ENCODE data around the gene THADA.
A peak's percentile ranks its signal among the peaks of the same experiment; 100 is the strongest.

Gene THADA

GRCh38 chr2:43486603-43487002 is 109.2 kb downstream of the THADA start:
- no peak overlapping the region for H3K4me3 ChIP-seq (ENCODE audit: low read depth, low read length)
- ChIA-PET POLR2A (no interaction called here), CTCF (interaction anchor here (0.8 kb wide), 1 partner anchor 630 kb away, joined by 4 read pairs; no protein-coding TSS in a partner anchor)
- H3K9me3 ChIP-seq (ENCODE audit: control insufficient read depth, insufficient read depth, low read depth, low read length): no peaks in the 10 kb centered on the region
- no peaks in the 10 kb centered on the region for H3K36me3 ChIP-seq (ENCODE audit: control insufficient read depth in 2 of 2, insufficient read depth in 1 of 2, low read length in 2 of 2)
- no peaks in the 10 kb centered on the region for H3K4me1 ChIP-seq (ENCODE audit: control insufficient read depth, insufficient read depth, low read length)
- no peak for TF ChIP-seq ZBTB20 (tag by site-specific recombination; IDR thresholded peaks at IDR 0.05)
- TF ChIP-seq RBAK (tag by site-specific recombination; IDR thresholded peaks at IDR 0.05): no peak
- TF ChIP-seq ZNF670 (tag by site-specific recombination; IDR thresholded peaks at IDR 0.05; ENCODE audit: low read depth): no peak
- TF ChIP-seq ZNF747 (tag by site-specific recombination; IDR thresholded peaks at IDR 0.05): no peak
- TF ChIP-seq OVOL3 (tag by site-specific recombination; IDR thresholded peaks at IDR 0.05): no peak
- TF ChIP-seq ZFHX2 (tag by site-specific recombination; conservative IDR thresholded peaks at IDR 0.05): no peak
- no peak for TF ChIP-seq ZNF248 (tag by site-specific recombination; IDR thresholded peaks at IDR 0.05)
- no peak for TF ChIP-seq ZFP3 (tag by site-specific recombination; IDR thresholded peaks at IDR 0.05; ENCODE audit: low read depth)
- TF ChIP-seq ZNF221 (tag by site-specific recombination; IDR thresholded peaks at IDR 0.05; ENCODE audit: borderline replicate concordance): no peak
- no peak for TF ChIP-seq ZNF341 (tag by site-specific recombination; IDR thresholded peaks at IDR 0.05; ENCODE audit: low read depth)
- TF ChIP-seq ZNF366 (tag by site-specific recombination; conservative IDR thresholded peaks at IDR 0.05): no peak
- TF ChIP-seq PRDM1 (tag by site-specific recombination; IDR thresholded peaks at IDR 0.05): no peak
- TF ChIP-seq ZNF792 (tag by site-specific recombination; IDR thresholded peaks at IDR 0.05): no peak
- TF ChIP-seq, protein P1, sequence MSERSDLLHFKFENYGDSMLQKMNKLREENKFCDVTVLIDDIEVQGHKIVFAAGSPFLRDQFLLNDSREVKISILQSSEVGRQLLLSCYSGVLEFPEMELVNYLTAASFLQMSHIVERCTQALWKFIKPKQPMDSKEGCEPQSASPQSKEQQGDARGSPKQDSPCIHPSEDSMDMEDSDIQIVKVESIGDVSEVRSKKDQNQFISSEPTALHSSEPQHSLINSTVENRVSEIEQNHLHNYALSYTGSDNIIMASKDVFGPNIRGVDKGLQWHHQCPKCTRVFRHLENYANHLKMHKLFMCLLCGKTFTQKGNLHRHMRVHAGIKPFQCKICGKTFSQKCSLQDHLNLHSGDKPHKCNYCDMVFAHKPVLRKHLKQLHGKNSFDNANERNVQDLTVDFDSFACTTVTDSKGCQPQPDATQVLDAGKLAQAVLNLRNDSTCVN (tag by site-specific recombination; optimal IDR thresholded peaks at IDR 0.05): no peak
- TF ChIP-seq ZSCAN23 (tag by site-specific recombination; IDR thresholded peaks at IDR 0.05): no peak
- TF ChIP-seq ZNF707 (tag by site-specific recombination; IDR thresholded peaks at IDR 0.05): no peak
- no peak for TF ChIP-seq ZBTB21 (tag by site-specific recombination; IDR thresholded peaks at IDR 0.05)
- no peak for TF ChIP-seq KLF9 (tag by site-specific recombination; IDR thresholded peaks at IDR 0.05; ENCODE audit: low read depth)
- H3K27ac ChIP-seq (ENCODE audit: extremely low read depth, low read depth, low read length): no peak overlapping the region

DNA sequence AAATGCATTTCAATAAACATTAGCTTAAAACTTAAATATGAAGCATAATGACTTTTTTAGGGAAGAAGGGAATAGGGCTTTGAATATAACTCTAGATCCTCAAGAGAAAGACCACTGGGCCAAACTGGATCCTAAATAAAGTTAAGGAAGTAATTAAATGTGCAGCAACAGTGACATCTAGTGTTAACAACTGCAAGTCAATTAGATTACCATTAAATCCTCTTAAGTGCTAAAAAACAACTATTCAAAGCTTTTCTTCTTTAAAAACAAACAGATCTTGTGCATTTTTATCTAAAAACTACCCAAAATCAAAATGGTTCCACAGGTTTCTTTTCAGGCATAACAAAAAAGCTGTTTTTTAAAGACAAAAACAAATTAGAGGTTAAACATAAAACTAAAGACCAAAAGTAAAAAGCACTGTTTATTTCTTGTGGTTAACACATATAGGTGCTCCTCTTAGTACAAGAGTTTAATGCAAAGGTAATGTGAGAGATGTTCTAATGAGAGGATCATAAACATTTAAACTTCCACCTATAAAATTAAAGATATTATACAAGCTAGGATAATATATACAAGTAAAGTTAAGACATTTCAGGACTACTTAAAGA is 111.4 kb downstream of the THADA start:
- CTCF ChIA-PET: interaction anchor here (0.6 to 3.5 kb wide), 56 partner anchors 8 to 665 kb away, joined by 3 to 38 read pairs (median 4); no protein-coding TSS in a partner anchor
- no peaks in the 10 kb centered on the region for H3K4me1 ChIP-seq (ENCODE audit: control insufficient read depth, insufficient read depth, low read length)
- POLR2A ChIA-PET: no interaction called here
- TF ChIP-seq, protein P2, sequence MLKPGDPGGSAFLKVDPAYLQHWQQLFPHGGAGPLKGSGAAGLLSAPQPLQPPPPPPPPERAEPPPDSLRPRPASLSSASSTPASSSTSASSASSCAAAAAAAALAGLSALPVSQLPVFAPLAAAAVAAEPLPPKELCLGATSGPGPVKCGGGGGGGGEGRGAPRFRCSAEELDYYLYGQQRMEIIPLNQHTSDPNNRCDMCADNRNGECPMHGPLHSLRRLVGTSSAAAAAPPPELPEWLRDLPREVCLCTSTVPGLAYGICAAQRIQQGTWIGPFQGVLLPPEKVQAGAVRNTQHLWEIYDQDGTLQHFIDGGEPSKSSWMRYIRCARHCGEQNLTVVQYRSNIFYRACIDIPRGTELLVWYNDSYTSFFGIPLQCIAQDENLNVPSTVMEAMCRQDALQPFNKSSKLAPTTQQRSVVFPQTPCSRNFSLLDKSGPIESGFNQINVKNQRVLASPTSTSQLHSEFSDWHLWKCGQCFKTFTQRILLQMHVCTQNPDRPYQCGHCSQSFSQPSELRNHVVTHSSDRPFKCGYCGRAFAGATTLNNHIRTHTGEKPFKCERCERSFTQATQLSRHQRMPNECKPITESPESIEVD (tag by site-specific recombination; IDR thresholded peaks at IDR 0.05): peak; percentile 58
- TF ChIP-seq ZNF654 (tag by site-specific recombination; IDR thresholded peaks at IDR 0.05; ENCODE audit: low read depth) (peak; percentile 69), ZNF580 (tag by site-specific recombination; IDR thresholded peaks at IDR 0.05) (no peak), ZNF114 (tag by site-specific recombination; IDR thresholded peaks at IDR 0.05) (no peak)
- H3K36me3 ChIP-seq (ENCODE audit: control insufficient read depth in 2 of 2, insufficient read depth in 1 of 2, low read length in 2 of 2): no peaks in the 10 kb centered on the region
- H3K4me3 ChIP-seq (ENCODE audit: low read depth, low read length): no peak overlapping the region
- no peak overlapping the region for H3K27ac ChIP-seq (ENCODE audit: extremely low read depth, low read depth, low read length)
- H3K9me3 ChIP-seq (ENCODE audit: control insufficient read depth, insufficient read depth, low read depth, low read length): no peaks in the 10 kb centered on the region

All from HEK293 (cell line).